HG03342 (cell line): ENCODE results near the gene STOX2.

Source experiments
- ATAC-seq: cut with Tn5 transposase; IDR thresholded peaks from one replicate; pipeline ENCODE4 v1.9.1; 2021; ENCODE audit warnings: mild to moderate bottlenecking, moderate library complexity; ENCODE audit not compliant: unreplicated experiment

The STOX2 gene

DNA sequence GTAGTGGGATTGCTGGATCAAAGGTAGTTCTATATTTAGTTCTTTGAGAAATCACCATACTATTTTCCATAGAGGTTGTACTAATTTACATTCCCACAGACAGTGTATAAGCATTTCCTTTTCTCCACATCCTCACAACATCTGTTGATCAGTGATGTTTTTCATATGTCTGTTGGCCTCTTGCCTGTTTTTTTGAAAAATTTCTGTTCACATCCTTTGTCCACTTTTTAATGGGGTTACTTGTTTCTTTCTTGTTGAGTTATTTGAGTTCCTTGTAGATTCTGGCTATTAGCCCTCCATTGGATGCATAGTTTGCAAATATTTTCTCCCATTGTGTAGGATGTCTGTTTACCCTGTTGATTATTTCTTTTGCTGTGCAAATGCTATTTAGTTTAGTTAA is 72.6 kb downstream of the STOX2 start:
- no peak for ATAC-seq

DNA sequence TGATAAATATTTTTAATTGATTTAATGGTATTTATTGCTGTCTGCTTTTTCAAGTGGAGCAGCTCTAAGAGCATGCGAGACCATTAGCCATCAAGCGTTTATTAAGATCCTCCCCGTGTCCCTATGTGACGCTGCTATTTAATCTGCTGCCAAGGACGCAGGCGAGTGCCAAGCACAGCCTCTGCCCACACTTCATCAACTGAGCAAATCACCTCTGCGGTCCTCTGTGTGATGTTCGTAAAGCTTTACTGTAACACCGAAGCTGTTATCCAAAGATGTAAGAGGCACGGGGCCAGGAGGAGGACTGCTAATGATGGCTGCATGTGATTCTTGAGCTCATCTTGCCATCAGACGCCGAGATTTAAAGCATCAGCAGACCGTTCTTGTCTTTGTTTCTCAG is 79.5 kb downstream of the STOX2 start:
- no peak for ATAC-seq

DNA sequence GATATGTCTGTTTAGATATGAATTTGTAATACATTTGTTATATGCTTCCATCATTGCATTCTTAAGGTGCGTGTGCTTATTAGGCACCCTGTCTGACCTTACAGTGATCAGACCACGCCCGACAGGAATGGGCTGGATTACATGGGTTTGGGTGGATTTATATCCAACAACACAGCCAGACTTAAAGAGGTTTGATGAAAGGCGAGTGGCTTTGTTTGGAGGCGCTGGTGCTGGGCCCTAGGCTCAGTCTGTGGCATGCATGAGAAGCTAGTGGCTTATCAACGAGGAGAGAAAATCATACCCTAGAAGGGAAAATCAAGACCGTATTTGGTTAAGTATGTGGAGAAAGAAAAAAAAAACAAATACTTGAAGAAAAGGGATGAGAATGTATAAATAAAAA is 80.7 kb downstream of the STOX2 start:
- no peak for ATAC-seq

DNA sequence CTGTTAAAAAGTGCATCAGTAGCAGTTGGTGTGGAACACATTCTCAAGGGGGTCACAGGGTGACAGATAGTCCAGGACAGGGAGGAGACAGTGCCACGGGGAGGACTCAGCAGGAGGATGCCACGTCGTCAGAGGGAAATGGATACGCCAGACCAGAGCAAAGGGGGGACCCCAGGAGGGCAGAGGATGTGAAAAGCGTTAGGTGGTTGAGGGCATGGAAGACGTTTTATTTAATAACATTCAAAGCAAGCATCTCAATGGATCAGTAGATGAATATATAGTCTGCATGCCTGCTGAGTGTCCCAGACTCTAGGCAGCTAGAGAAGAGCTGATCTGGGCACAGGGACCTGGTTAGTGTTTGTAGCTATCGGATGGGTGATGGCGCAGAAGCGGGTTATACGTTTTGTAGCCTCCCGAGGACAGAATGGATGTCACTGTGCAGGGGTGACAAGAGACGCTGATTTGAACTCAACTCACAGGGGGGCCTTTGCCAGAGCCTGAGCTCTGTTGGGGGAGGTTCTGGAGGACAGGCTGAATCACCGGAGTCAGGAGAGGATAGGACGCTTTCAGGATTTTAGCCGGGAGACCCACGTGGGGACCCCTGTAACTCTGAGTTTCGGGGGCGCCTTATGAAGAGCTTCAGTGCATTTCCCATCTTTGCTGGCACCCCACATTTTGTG is 81.3 kb downstream of the STOX2 start:
- no peak for ATAC-seq

DNA sequence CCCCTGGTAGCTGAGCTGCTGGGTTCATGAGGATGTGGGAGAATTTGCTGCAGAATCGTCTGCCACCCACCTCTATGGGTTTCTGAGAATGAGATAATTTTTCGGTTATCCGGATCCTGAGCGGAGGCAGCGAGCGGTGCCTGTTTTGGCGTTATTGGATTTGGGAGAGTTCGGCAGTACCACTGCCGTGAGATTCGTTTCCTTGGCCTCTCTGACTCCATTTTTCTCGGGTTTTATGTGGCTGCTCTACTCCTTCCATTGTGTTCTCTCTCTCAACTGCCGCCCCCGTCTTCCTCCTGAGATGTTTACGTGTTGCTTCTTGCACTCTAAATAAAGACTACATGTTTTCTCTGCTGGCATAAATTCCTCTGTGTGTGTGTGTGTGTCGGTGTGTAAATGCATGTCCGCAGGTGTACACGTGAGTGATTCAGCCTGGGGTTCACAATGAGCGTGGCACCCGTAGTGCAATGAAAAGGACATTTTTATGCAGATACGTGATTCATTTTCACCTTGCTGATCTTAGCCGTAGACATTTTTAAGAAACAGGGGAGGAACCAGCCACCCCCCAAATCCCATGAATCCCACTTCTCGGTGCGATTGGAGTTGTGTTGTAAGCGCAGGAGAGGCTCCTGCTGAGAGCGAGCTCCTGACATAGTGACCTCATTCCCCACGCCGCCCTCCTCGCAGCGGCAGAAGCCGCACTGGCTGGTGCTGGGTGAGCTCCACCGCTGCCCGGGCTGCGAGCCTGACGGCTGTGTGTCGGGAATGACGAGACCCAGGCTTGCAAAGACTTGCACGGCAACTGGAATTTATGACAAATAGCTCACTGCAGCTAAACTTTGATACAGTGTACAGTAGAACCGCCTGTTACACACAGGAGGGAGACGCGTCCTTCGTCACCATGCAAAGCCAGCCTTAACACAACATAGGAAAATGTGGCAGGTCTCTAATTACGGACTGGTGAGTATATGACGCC is 82.2 kb downstream of the STOX2 start:
- no peak for ATAC-seq

DNA sequence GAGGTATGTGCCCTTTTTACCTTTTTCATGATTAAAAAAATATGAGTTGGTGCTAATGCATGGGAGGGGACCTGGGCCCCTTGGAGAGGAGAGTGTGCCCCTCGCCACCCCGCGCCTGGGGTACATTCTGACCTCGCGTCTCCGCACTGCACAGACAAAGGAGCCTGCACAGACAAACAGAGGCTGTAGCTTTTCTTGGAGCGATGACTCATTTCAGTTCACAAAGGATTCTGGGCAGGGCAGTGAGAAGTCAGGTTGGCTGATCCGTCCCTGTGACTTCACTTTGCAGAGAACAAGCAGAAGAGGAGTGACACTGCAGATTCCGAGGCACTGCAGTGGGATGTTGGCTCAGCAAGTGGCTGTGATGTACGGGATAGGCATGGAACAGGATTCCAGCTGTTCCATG is 82.9 kb downstream of the STOX2 start:
- no peak for ATAC-seq

DNA sequence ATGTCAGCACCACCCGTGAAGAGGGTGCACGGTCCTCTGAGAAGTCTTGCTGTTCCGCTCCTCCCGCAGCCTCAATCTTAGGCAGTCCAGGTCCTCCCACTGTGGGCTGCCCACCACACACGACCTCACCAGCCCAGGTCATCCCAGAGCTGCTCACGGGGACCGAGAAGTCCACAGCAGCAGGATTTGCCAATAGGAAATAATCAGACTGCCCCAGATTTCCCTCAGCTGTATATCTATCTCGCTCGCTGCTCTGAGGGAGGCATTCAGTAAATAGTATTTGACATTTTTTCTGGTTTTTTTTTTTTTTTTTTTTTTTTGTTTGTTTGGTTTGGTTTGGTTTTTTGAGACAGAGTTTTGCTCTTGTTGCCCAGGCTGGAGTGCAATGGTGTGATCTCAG is 83.8 kb downstream of the STOX2 start:
- no peak for ATAC-seq

DNA sequence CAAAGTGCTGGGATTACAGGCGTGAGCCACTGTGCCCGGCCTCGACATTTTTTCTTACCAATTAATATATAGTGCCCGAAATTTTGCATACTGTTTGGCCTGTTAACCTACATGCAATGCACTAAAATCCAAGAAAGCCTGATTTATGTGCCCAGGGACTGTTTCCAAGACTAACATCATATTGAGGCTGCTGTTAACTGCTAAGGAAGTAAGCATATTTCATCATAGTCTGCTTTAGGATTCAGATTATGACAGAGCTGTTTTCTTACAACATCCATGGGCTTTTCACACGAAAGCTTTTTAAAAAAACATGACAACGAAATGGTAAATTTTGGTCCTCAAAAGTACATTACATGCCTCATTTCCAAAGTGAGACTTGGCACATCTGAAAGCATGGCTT is 84.4 kb downstream of the STOX2 start:
- no peak for ATAC-seq

DNA sequence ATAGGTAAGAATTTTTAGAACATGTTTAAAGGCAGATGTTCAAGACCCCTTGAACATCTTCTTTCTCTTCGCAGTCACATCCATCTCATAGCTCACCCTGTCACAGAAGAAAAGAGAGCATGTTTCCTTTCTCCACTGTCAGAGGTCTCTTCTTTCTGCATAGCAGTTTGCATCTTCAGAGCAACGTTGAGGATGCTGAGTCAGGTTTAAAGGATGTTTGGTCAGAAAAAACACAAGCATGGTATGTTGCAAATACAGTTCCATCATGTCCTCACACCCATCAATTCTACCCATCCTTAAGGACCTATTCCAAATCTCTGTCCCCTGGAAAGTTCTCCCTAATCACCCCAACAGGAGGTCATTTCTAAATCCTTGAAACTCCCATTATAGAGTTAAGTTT is 84.8 kb downstream of the STOX2 start:
- no peak for ATAC-seq

DNA sequence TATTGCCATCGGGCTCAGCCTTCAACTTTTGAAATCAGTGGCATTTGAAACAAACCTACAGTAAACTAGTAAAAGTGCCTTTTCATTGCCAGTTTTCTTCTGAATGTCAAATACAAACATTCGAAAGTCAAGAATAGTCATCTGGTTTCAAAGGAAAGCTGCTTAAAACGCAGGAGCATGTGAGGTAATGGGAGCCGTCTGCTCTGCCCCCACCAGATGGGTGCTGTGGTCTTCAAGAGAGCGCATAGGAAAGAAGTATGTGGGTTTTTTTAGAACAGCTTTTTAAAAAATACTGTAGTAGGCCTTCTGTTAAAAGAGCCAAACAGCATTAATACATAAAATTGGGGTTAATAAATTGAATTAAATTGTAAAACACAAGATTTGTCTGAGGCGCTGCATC is 88.6 kb downstream of the STOX2 start:
- no peak for ATAC-seq

DNA sequence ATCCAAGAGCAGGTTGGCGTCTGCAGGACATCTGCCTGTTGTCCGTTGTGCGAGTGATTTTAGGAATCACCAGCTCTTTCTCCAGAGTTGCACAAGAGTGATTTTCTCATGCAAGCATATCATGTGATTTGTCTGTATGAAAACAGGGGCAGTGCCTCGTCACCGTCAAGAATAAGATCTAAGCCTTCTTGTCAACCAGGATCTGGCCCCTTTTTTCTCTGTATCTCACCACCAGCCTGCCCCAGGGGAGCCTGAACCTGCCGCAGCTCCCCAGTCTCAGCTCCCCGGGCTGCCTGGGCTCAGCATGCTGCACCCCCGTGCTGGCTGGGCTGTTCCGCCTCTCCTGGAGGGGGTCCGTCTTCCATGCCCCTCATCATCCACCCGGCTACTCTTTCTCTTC is 90.5 kb downstream of the STOX2 start:
- no peak for ATAC-seq

DNA sequence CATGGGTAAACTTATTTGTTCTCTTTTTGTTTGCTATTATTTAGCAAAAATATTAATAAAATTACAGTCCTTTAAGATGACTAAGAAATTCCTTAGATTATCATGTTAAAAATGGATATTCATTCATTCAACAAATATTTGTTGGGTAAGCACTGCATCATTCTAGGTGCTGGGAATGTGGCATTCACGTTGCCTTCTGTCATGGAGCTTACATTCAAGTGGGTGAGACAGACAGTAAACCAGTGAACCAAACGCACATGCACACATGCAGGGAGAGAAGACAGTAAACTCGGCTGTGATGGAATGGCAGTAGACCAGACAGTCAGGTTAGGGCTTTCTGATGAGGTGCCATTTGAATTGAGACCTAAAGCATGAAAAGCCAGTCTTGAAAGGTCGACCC is 91.8 kb downstream of the STOX2 start:
- no peak for ATAC-seq

DNA sequence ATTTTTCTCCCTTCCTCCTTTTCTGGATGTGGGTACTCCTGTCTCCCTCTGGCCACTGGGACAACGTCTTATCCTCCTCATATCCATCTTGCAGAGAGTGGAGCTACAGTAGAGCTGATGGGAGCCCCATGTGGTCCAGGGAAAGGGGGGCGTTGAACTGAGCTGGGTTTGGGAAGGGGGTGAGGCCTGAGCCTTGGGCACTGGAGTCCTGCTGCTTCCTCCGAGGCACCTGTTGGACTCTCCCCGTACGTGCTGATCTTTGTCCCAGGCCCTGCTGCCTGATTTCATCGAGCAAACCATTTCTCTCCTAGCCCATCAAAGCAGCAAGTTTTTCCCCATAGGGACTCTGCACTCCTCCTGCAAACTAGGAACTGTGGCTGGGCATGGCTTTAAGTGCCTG is 94.3 kb downstream of the STOX2 start:
- no peak for ATAC-seq

DNA sequence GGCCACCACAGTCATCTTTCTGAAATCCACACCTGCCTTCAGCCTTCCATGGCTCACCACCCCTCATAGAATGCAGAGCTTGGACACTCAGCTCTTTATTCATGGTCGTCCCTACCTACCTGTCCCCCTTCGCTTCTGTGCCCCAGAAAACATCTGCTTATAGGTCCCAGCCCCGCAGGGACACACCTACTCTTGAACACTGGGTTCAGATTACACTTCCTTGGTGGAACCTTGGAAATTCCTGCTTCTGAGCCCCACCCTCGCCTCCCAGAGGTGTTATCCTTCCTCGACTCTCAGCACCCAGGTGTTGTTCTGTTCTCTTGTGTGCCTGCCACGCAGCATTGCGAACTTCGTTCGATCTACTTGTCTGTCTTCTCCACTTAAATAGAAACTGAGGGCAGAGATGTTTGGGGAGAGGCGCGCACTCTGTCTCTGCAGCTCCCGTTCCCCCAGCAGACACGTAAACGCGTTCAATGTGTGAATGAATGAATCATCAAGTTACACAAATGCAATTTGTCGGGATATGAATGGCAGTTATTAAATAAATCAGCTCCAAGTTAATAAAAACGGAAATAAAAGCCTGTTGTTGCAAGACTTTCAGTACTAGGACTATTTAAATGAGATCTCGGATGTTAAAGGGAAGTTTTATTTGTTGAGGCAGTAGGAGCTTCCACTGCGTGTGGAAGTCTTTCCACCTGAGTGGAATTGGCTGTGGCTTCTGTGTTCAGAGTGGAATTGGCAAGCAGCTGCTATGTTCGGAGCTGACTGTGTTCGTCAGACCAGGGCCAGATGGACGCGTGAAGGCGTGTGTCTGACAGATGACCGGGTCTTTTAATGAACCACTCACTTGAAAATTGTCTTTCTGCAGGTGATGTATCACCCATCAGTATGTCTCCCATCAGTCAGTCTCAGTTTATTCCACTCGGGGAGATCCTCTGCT is 95.6 kb downstream of the STOX2 start:
- ATAC-seq = no peak

DNA sequence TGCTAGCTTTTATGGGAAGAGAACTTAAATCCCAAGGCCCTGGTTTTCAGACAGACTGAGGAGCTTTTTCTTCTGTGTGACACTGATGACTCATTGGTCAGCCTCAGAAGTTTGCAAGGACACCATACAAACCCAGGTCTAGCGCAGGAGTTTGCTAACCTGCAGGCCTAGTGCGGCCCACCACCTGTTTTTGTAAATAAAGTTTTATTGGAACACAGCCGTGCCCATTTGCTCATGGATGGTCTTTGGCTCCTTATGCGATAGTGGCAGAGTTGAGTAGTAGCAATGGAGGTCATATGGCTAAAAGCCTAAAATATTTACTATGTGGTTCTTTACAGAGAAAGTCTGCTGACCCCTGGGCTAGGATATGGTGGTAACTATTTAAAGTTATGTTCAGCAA is 98.3 kb downstream of the STOX2 start:
- ATAC-seq = no peak

DNA sequence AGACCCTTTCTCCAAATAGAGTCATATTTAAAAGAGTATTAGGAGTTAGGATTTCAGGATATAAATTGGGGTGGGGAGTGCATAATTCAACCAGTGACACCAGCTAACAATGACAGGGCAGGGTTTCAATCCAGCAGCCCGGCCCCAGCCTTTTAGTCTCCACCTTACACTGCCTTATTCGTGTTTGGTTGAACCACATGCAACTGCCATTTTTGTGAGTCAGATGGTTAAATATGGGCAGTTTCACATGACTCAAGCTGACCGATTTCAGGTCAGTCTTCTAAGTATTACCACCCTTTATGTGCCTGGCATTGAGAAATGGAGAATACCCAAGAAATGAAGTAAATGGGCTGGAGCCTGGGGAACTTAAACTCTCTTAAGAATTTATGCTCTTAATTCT is 102.8 kb downstream of the STOX2 start:
- no peak for ATAC-seq

DNA sequence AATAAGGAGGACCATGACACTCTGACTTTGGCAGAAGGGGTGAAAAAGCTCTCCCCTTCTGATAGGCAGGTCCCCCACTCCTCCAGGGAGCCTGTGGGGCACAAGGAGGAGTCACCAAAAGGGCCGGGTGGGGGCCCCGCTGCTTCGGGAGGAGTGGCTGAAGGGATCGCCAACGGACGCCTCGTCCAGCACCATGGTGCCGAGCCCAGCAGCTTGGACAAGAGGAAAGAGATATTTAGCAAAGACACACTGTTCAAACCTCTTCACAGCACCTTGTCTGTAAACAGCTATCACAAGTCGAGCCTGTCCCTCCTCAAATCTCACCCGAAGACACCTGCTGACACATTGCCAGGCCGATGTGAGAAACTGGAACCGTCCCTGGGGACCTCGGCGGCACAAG is 105.6 kb downstream of the STOX2 start:
- ATAC-seq = no peak

DNA sequence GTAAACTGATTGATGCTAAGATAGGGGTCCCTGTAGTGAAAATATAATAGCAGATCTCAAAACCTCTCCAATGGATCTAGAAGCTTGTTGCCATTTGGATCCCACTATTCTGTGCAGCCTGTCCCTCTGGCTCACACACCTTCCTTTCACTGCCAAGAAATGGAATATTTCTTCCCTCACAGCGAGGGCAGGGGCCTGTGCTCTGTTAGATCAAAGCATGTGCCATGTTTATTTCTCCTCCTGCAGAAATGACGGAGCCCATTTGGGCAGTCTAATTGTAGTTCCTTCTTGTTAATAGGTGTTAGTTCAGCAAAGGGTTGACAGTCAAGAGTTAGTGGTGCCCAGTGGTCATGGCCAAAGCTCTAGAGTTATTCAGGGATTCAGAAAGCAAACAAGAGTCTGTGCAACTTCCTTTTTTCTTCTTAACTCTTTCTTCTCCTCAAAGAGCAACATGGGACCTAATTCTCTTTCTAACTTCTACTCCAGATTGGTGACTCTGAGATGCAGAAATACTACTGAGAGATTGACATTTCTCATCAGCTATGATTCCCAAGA is 106.8 kb downstream of the STOX2 start:
- ATAC-seq = no peak

DNA sequence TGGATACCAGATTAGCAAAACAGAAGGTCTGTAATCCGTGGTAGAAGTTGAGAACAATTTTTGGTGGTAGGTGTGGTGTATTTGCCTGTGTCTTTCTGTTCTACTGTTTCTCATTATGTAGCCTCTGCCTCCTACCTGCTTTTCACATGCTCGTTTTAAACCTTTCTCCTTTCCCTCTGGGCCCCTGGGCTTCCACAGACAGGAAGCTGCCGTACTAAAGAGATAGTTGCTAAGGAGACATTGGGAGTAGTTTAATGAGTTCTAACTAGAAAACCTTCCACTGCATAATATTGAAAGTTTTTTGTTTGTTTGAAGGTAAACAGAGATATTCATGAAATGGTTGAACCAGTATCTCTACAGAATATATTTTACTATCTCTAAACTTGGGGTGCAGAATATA is 107.8 kb downstream of the STOX2 start:
- no peak for ATAC-seq

DNA sequence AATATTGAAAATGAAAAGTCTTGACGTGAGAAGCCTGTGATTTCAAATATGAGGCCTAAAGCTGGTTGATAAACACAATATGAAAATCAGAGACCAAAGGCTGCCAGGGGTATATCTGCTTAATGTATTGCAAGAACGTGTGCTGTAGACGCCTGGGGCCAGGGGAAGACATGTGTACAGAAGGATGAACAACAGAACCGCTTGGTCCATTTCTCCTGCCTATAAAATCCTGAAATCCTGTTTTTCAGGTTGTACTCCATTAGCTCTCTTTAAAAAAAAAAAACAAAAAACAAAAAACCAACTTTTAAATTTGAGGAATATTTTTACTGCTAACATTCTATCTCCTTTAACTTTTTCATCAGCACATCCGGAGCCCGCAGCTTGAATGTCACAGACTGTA is 109.2 kb downstream of the STOX2 start:
- ATAC-seq = no peak
